ENCODE results near the gene TRPC4AP.

- TF ChIP-seq SIN3A (IDR thresholded peaks at IDR 0.05; ENCODE audit: borderline replicate concordance, insufficient read depth, low read length) (no peak), POLR2AphosphoS5 (IDR thresholded peaks at IDR 0.05; ENCODE audit: low read depth, low read length) (no peak), REST (IDR thresholded peaks at IDR 0.05; ENCODE audit: insufficient read depth in 1 of 2, low read depth in 2 of 2, low read length in 2 of 2) (no peak), TAF1 (IDR thresholded peaks at IDR 0.05; ENCODE audit: borderline replicate concordance, insufficient read depth, low read length) (no peak), FOXP2 (optimal IDR thresholded peaks at IDR 0.05; ENCODE audit: borderline replicate concordance, extremely low read depth, extremely low read length, insufficient read depth) (no peak)
Measured at GRCh38 chr20:34999021-34999451, 93.6 kb downstream of the TRPC4AP start.

Measured in PFSK-1 (cell line).